ENCODE measurements around the gene PRKAR1B. TPM values are rescaled to one million over a fixed set of nuclear protein-coding genes. Genes with fewer than 3 reads are reported as not detected.
A peak's percentile ranks its signal among the peaks of the same experiment; 100 is the strongest.

The PRKAR1B gene
- total and polyA plus RNA-seq, 7 experiments from 2014 or later = 16.1 to 51.4 (median 28.7) TPM

DNA sequence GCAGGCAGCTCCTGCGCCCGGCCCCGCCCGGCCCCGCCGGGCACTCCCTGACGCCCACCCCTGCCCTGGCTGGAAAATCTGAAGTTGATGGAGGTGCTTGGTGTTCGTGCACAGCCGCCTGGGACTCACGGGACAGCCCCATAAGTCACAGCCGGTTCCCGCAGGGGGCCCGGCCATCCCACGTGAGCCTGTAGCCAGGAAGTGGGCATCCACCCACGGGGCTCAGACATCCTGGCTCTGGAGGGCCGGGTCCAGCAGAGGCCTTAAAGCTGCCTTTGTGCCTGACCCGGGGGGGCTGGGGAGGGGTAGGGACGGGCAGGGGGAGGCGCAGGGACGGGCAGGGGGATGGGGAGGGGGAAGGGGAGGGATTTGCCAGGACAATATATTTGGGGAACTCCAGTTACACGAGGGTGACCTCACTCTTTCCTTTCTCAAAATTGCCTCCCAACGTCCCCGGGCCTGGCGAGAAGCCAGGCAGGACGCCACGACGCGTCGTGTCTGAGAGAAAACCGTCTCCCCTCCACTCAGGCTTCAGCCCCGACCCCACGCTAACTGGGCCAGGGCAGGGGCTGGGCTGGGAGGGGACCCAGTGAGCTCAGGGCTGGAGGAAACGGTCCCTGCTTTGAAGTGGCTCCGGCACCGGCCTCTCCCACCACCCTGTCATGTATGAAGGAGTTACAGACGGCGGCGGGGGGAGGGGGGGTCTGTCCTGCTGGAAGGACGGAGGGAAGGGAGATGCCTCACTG, 125.3 kb downstream of the PRKAR1B start:
- H3K4me3 Mint-ChIP-seq = peak overlapping the region; percentile 49 to 73 (median 66)
- H3K4me1 Mint-ChIP-seq = peaks cover 27 to 58% (median 41%) of the 10 kb centered on the region in 7 donors
- H3K27me3 Mint-ChIP-seq = no peaks in the 10 kb centered on the region
- H3K27me3 ChIP-seq (ENCODE audit: control insufficient read depth in 2 of 2, insufficient read depth in 2 of 2, low read length in 2 of 2) = no peaks in the 10 kb centered on the region
- peaks cover 10 to 21% (median 15%) of the 10 kb centered on the region in 5 donors for H3K36me3 Mint-ChIP-seq
- POLR2A ChIA-PET = interaction anchor here (1.3 to 4.4 kb wide), 3 partner anchors 14 to 17 kb away, joined by 3 to 25 read pairs (median 9); no protein-coding TSS in a partner anchor
- peaks cover 44 to 48% of the 10 kb centered on the region in 2 donors for H3K4me1 ChIP-seq (ENCODE audit: control insufficient read depth in 2 of 2, insufficient read depth in 2 of 2, low read length in 2 of 2)
- H3K27ac ChIP-seq (ENCODE audit: low read depth, low read length) = peak overlapping the region; percentile 86
- CTCF ChIA-PET = interaction anchor here (1.2 kb wide), 1 partner anchor 270 kb away, joined by 4 read pairs; no protein-coding TSS in a partner anchor
- ATAC-seq (peak; percentile 47), DNase-seq (peak in 7 of 9 donors; percentile 21 to 93 (median 41))
- H3K9me3 Mint-ChIP-seq = peaks cover 0 to 17% (median 2%) of the 10 kb centered on the region in 11 donors
- peaks cover 0 to 8% (median 0%) of the 10 kb centered on the region in 3 experiments for H3K36me3 ChIP-seq (ENCODE audit: control insufficient read depth in 2 of 3, insufficient read depth in 3 of 3, low read length in 3 of 3)
- H3K27ac Mint-ChIP-seq = peak overlapping the region; percentile 48 to 100 (median 81)
- intact Hi-C loops (cut with micrococcal nuclease) = loop anchor here (1.0 to 10.0 kb wide), 11 partner anchors 17 to 454 kb away; partner anchors contain the start of genes GET4 (in 2 of the 2), SUN1 (in 2 of the 2) and PDGFA (in 1 of the 2)
- H3K9me3 ChIP-seq (ENCODE audit: control insufficient read depth in 2 of 3, low read length in 3 of 3) = peaks cover 0 to 12% (median 0%) of the 10 kb centered on the region in 3 experiments
- H3K4me3 ChIP-seq (ENCODE audit: low read length) = peak overlapping the region; percentile 55

DNA sequence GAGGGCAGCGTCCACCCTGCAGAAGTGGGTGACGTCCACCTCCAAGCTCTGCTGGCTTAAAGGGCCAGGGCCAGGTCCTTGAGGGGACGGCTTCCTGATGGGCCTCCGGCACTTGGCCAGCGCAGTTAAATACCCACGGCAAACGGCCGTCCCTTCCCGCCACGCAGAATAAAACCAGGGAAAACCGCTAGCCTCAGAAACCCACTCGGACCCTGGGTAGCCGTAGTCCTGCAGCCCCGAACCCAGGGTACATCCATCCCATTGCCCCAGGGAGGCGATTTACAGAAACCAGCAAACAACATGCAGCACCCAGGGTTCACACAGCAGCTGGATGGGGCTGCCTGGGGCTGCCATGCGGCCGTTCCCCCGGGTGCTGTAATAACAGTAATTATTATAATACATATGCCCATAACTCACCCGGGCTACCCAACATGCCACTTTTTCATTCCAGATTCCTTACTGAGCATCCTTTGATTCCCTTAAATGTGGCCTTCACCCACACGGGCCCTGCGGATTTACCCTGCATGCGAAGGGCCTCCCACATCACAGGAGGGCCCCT, 126.0 kb downstream of the PRKAR1B start:
- peak overlapping the region; percentile 86 for H3K27ac ChIP-seq (ENCODE audit: low read depth, low read length)
- peaks cover 44 to 48% of the 10 kb centered on the region in 2 donors for H3K4me1 ChIP-seq (ENCODE audit: control insufficient read depth in 2 of 2, insufficient read depth in 2 of 2, low read length in 2 of 2)
- DNase-seq (no peak), ATAC-seq (no peak)
- POLR2A ChIA-PET = interaction anchor here (0.8 to 4.4 kb wide), 5 partner anchors 15 to 568 kb away, joined by 3 to 25 read pairs (median 4); no protein-coding TSS in a partner anchor
- H3K27me3 ChIP-seq (ENCODE audit: control insufficient read depth in 2 of 2, insufficient read depth in 2 of 2, low read length in 2 of 2) = no peaks in the 10 kb centered on the region
- Mint-ChIP-seq H3K36me3 (peaks cover 7 to 19% (median 14%) of the 10 kb centered on the region in 5 donors), H3K27ac (peak overlapping the region in 8 of 9 donors; percentile 21 to 100 (median 80)), H3K9me3 (peaks cover 0 to 16% (median 2%) of the 10 kb centered on the region in 11 donors), H3K4me1 (peaks cover 27 to 56% (median 39%) of the 10 kb centered on the region in 7 donors), H3K27me3 (no peaks in the 10 kb centered on the region), H3K4me3 (peak overlapping the region in 9 of 10 donors; percentile 27 to 73 (median 66))
- intact Hi-C loops (cut with micrococcal nuclease) = loop anchor here (1.0 to 10.0 kb wide), 11 partner anchors 17 to 454 kb away; partner anchors contain the start of genes GET4 (in 2 of the 2), SUN1 (in 2 of the 2) and PDGFA (in 1 of the 2)
- peaks cover 0 to 11% (median 0%) of the 10 kb centered on the region in 3 experiments for H3K9me3 ChIP-seq (ENCODE audit: control insufficient read depth in 2 of 3, low read length in 3 of 3)
- peak overlapping the region; percentile 55 for H3K4me3 ChIP-seq (ENCODE audit: low read length)
- H3K36me3 ChIP-seq (ENCODE audit: control insufficient read depth in 2 of 3, insufficient read depth in 3 of 3, low read length in 3 of 3) = peaks cover 0 to 8% (median 0%) of the 10 kb centered on the region in 3 experiments
- CTCF ChIA-PET = interaction anchor here (1.2 kb wide), 1 partner anchor 270 kb away, joined by 4 read pairs; no protein-coding TSS in a partner anchor

DNA sequence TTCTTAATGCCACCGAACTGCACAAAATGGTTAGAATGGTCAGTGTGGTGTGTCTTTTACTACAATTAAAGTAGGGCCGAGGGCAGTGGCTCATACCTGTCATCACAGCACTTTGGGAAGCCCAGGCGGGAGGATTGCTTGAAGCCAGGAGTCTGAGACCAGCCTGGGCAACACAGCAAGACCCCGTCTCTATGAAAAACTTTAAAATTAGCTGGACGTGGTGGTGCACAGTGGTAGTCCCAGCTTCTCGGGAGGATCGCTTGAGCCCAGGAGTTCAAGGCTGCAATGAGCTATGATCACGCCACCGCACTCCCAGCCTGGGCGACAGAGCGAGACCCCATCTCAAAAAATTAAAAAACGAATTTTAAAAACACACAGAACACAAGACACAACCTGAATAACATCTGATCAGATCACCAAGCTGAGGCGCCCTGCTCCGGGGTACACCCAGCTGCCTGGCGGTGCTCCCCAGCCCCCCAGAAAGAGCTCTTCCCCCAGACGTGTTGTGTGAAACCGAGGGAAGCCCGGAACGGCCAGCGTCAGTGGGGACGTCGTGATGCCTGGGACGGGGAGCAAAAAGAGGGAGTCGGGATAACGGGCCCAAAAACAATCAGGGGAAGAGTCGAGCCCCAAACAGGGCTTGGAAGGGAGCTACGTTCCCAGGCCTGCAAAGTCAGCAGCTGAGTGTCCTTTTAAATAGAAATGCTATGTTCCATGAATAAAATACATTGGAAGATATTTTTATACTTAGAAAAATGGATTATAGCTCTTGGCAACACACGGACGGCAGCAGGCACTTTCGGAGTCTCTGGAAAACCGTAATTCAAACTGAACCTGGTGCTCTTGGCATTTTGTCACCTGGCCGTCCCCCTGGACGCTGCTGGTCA, 126.7 kb downstream of the PRKAR1B start:
- Mint-ChIP-seq H3K4me1 (peaks cover 27 to 59% (median 41%) of the 10 kb centered on the region in 7 donors), H3K4me3 (peak overlapping the region in 5 of 10 donors; percentile 17 to 73 (median 66)), H3K27ac (peak overlapping the region in 7 of 9 donors; percentile 59 to 100 (median 70)), H3K36me3 (peaks cover 4 to 19% (median 10%) of the 10 kb centered on the region in 5 donors), H3K9me3 (peaks cover 0 to 8% (median 2%) of the 10 kb centered on the region in 11 donors), H3K27me3 (no peaks in the 10 kb centered on the region)
- ATAC-seq (no peak), DNase-seq (no peak)
- Histone ChIP-seq H3K36me3 (ENCODE audit: control insufficient read depth in 2 of 3, insufficient read depth in 3 of 3, low read length in 3 of 3) (peaks cover 0 to 8% (median 0%) of the 10 kb centered on the region in 3 experiments), H3K27me3 (ENCODE audit: control insufficient read depth in 2 of 2, insufficient read depth in 2 of 2, low read length in 2 of 2) (no peaks in the 10 kb centered on the region), H3K9me3 (ENCODE audit: control insufficient read depth in 2 of 3, low read length in 3 of 3) (peaks cover 0 to 4% (median 0%) of the 10 kb centered on the region in 3 experiments), H3K4me3 (ENCODE audit: low read length) (peak overlapping the region; percentile 55), H3K4me1 (ENCODE audit: control insufficient read depth in 2 of 2, insufficient read depth in 2 of 2, low read length in 2 of 2) (peaks cover 43 to 47% of the 10 kb centered on the region in 2 donors), H3K27ac (ENCODE audit: low read depth, low read length) (peak overlapping the region; percentile 86)
- CTCF ChIA-PET = interaction anchor here (0.7 to 1.2 kb wide), 3 partner anchors 263 to 348 kb away, joined by 3 to 4 read pairs (median 3); no protein-coding TSS in a partner anchor
- intact Hi-C loops (cut with micrococcal nuclease) = loop anchor here (1.0 to 10.0 kb wide), 11 partner anchors 16 to 453 kb away; partner anchors contain the start of genes GET4 (in 2 of the 2), SUN1 (in 2 of the 2) and PDGFA (in 1 of the 2)
- POLR2A ChIA-PET = interaction anchor here (0.8 to 4.4 kb wide), 5 partner anchors 11 to 568 kb away, joined by 3 to 25 read pairs (median 6); no protein-coding TSS in a partner anchor

GRCh38 chr7:598899-599298, 128.2 kb downstream of the PRKAR1B start:
- Mint-ChIP-seq H3K27ac (peak overlapping the region in 2 of 9 donors; percentile 14 to 51), H3K9me3 (peaks cover 0 to 1% (median 0%) of the 10 kb centered on the region in 11 donors), H3K4me3 (no peak overlapping the region), H3K27me3 (no peaks in the 10 kb centered on the region), H3K4me1 (peaks cover 15 to 50% (median 32%) of the 10 kb centered on the region in 7 donors), H3K36me3 (peaks cover 0 to 11% (median 4%) of the 10 kb centered on the region in 5 donors)
- ChIA-PET POLR2A (no interaction called here), CTCF (no interaction called here)
- ATAC-seq (no peak), DNase-seq (no peak)
- no peaks in the 10 kb centered on the region for H3K9me3 ChIP-seq (ENCODE audit: control insufficient read depth in 2 of 3, low read length in 3 of 3)
- intact Hi-C loops (cut with micrococcal nuclease) = no loop called here
- no peak overlapping the region for H3K27ac ChIP-seq (ENCODE audit: low read depth, low read length)
- no peak overlapping the region for H3K4me3 ChIP-seq (ENCODE audit: low read length)
- peaks cover 29 to 35% of the 10 kb centered on the region in 2 donors for H3K4me1 ChIP-seq (ENCODE audit: control insufficient read depth in 2 of 2, insufficient read depth in 2 of 2, low read length in 2 of 2)
- no peaks in the 10 kb centered on the region for H3K27me3 ChIP-seq (ENCODE audit: control insufficient read depth in 2 of 2, insufficient read depth in 2 of 2, low read length in 2 of 2)
- H3K36me3 ChIP-seq (ENCODE audit: control insufficient read depth in 2 of 3, insufficient read depth in 3 of 3, low read length in 3 of 3) = peaks cover 0 to 14% (median 0%) of the 10 kb centered on the region in 3 experiments

- Mint-ChIP-seq H3K27ac (peak overlapping the region in 2 of 9 donors; percentile 31 to 54), H3K9me3 (no peaks in the 10 kb centered on the region), H3K4me3 (no peak overlapping the region), H3K27me3 (no peaks in the 10 kb centered on the region), H3K4me1 (peaks cover 16 to 52% (median 31%) of the 10 kb centered on the region in 7 donors), H3K36me3 (peaks cover 0 to 5% (median 0%) of the 10 kb centered on the region in 5 donors)
- Histone ChIP-seq H3K36me3 (ENCODE audit: control insufficient read depth in 2 of 3, insufficient read depth in 3 of 3, low read length in 3 of 3) (peaks cover 0 to 14% (median 0%) of the 10 kb centered on the region in 3 experiments), H3K27ac (ENCODE audit: low read depth, low read length) (no peak overlapping the region), H3K4me3 (ENCODE audit: low read length) (no peak overlapping the region), H3K9me3 (ENCODE audit: control insufficient read depth in 2 of 3, low read length in 3 of 3) (no peaks in the 10 kb centered on the region), H3K27me3 (ENCODE audit: control insufficient read depth in 2 of 2, insufficient read depth in 2 of 2, low read length in 2 of 2) (no peaks in the 10 kb centered on the region), H3K4me1 (ENCODE audit: control insufficient read depth in 2 of 2, insufficient read depth in 2 of 2, low read length in 2 of 2) (peaks cover 21 to 29% of the 10 kb centered on the region in 2 donors)
- ChIA-PET POLR2A (no interaction called here), CTCF (interaction anchor here (0.7 kb wide), 1 partner anchor 33 kb away, joined by 3 read pairs; no protein-coding TSS in a partner anchor)
- ATAC-seq (no peak), DNase-seq (no peak)
- intact Hi-C loops (cut with micrococcal nuclease) = no loop called here
These were observed 129.5 kb downstream of the PRKAR1B start for GRCh38 chr7:597348-598178.

Data from naive thymus-derived CD4-positive, alpha-beta T cell (primary cell).